ENCODE measurements around the gene VSTM2L.

Gene VSTM2L

GRCh38 chr20:37971561-37972127 lies 68.7 kb downstream of the VSTM2L start:
- DNase-seq: no peak

GRCh38 chr20:37972256-37973058 lies 69.5 kb downstream of the VSTM2L start:
- DNase-seq: no peak

GRCh38 chr20:37973059-37973910 lies 70.4 kb downstream of the VSTM2L start:
- no peak for DNase-seq

GRCh38 chr20:37976887-37977286 lies 74.0 kb downstream of the VSTM2L start:
- no peak for DNase-seq

- no peak for DNase-seq
Observed at GRCh38 chr20:37977338-37977737, 74.4 kb downstream of the VSTM2L start.

GRCh38 chr20:37977786-37978185 lies 74.9 kb downstream of the VSTM2L start:
- DNase-seq: no peak

- no peak for DNase-seq
Observed at GRCh38 chr20:37979021-37979985, 76.4 kb downstream of the VSTM2L start.

- no peak for DNase-seq
Observed at GRCh38 chr20:37980383-37980782, 77.5 kb downstream of the VSTM2L start.

- DNase-seq: no peak
Observed at GRCh38 chr20:37980876-37981275, 77.9 kb downstream of the VSTM2L start.

- no peak for DNase-seq
Observed at GRCh38 chr20:37981568-37981967, 78.6 kb downstream of the VSTM2L start.

GRCh38 chr20:37983286-37983685 lies 80.4 kb downstream of the VSTM2L start:
- DNase-seq: no peak

- no peak for DNase-seq
Observed at GRCh38 chr20:37984018-37984785, 81.3 kb downstream of the VSTM2L start.

GRCh38 chr20:37986044-37986858 lies 83.3 kb downstream of the VSTM2L start:
- no peak for DNase-seq

- no peak for DNase-seq
Observed at GRCh38 chr20:37986873-37987601, 84.1 kb downstream of the VSTM2L start.

GRCh38 chr20:37987602-37988290 lies 84.8 kb downstream of the VSTM2L start:
- DNase-seq: no peak

GRCh38 chr20:37988306-37988954 lies 85.5 kb downstream of the VSTM2L start:
- DNase-seq: no peak

GRCh38 chr20:37989601-37990295 lies 86.8 kb downstream of the VSTM2L start:
- DNase-seq: no peak

- peak; percentile 85 for DNase-seq
Observed at GRCh38 chr20:37990571-37991151, 87.7 kb downstream of the VSTM2L start.
